B cell (primary cell): ENCODE data around the gene MICA. TPM values are rescaled to one million over a fixed set of nuclear protein-coding genes. Genes with fewer than 3 reads are reported as not detected.

ENCODE experiments used
- ATAC-seq: fragments of 200-7000 bp; cut with Tn5 transposase; one replicate; pipeline ENCODE4 v1.10.0; 2021; ENCODE audit warnings: low read depth, mild to moderate bottlenecking, moderate number of reproducible peaks, moderate library complexity
- CTCF ChIA-PET: fragments of 350-600 bp; sonication (Branson Sonifier 250); formaldehyde crosslinking; loops from one replicate; lab custom pipeline; 2021; ENCODE audit warnings: antibody characterized with exemption, inconsistent platforms; lab: Charles Lee
- POLR2A ChIA-PET: fragments of 350-600 bp; sonication (Branson Sonifier 250); formaldehyde crosslinking; loops from one replicate; lab custom pipeline; 2021; ENCODE audit warnings: antibody characterized with exemption; lab: Charles Lee
- DNase-seq: peaks from one replicate; pipeline ENCODE4 v3.0.0; 2013
- H2AFZ ChIP-seq: 2 replicates; pipeline ENCODE4 v1.6.1; 2012; ENCODE audit warnings: mild to moderate bottlenecking, low read depth, low read length; ENCODE audit not compliant: insufficient read depth, poor library complexity, severe bottlenecking
- H3K27ac ChIP-seq, 2 donors: 1 replicate in 1 of 2; 2 replicates in 1 of 2; pipeline ENCODE4 v1.5.1; 2012 to 2013; ENCODE audit warnings: low read length in 2 of 2, mild to moderate bottlenecking in 2 of 2, moderate library complexity in 1 of 2
- H3K27me3 ChIP-seq, 4 experiments: fragments of 200-600 bp in 1 of 4; sonication (generic) in 1 of 4; replicated peaks in 1 of 4; 1 replicate in 2 of 4; 2 replicates in 2 of 4; pipeline versions ENCODE4 v1.6.1 to v1.7.0; 2013 to 2016; ENCODE audit warnings: low read length in 3 of 4, mild to moderate bottlenecking in 2 of 4, mixed read lengths in 1 of 4, moderate library complexity in 1 of 4; ENCODE audit not compliant: insufficient read depth in 4 of 4, control insufficient read depth in 3 of 4; ENCODE audit errors: control extremely low read depth in 1 of 4
- H3K36me3 ChIP-seq, 2 experiments: replicated peaks in 1 of 2; 1 replicate in 1 of 2; 2 replicates in 1 of 2; pipeline versions ENCODE4 v1.6.1 to v1.7.1; 2013; ENCODE audit warnings: low read length in 1 of 2; ENCODE audit not compliant: insufficient read depth in 2 of 2, control insufficient read depth in 1 of 2; ENCODE audit errors: control extremely low read depth in 1 of 2, extremely low read depth in 1 of 2
- H3K4me1 ChIP-seq, 2 donors: fragments of 200-600 bp in 1 of 2; sonication (generic) in 1 of 2; 1 replicate in 1 of 2; 2 replicates in 1 of 2; pipeline versions ENCODE4 v1.5.1 to v1.6.1; 2013 to 2017; ENCODE audit warnings: low read length in 2 of 2; ENCODE audit not compliant: control insufficient read depth in 2 of 2, insufficient read depth in 2 of 2
- H3K4me2 ChIP-seq: replicated peaks from 2 replicates; pipeline ENCODE3; 2012; ENCODE audit warnings: mild to moderate bottlenecking, low read depth, low read length; ENCODE audit not compliant: poor library complexity, severe bottlenecking
- H3K4me3 ChIP-seq, 5 experiments: fragments of 200-600 bp in 1 of 5; sonication (generic) in 1 of 5; 1 replicate in 3 of 5; 2 replicates in 2 of 5; pipeline versions ENCODE4 v1.5.1 to v1.7.0; 2011 to 2016; ENCODE audit warnings: low read length in 4 of 5, mild to moderate bottlenecking in 4 of 5, low read depth in 2 of 5, control low read depth in 1 of 5, moderate library complexity in 1 of 5; ENCODE audit not compliant: insufficient read depth in 1 of 5; ENCODE audit errors: control extremely low read depth in 1 of 5, extremely low read depth in 1 of 5
- H3K79me2 ChIP-seq: fragments of 200-600 bp; sonication (generic); one replicate; pipeline ENCODE4 v1.6.0; 2016; ENCODE audit warnings: low read length; ENCODE audit not compliant: control insufficient read depth, insufficient read depth
- H3K9ac ChIP-seq: fragments of 200-600 bp; sonication (generic); 2 replicates; pipeline ENCODE4 v1.6.1; 2017; ENCODE audit warnings: mild to moderate bottlenecking, low read length, moderate library complexity
- H3K9me3 ChIP-seq, 3 donors: one replicate each; pipeline versions ENCODE4 v1.6.1 to v1.7.1; 2013; ENCODE audit warnings: low read length in 2 of 3; ENCODE audit not compliant: control insufficient read depth in 2 of 3, insufficient read depth in 1 of 3; ENCODE audit errors: control extremely low read depth in 1 of 3
- H4K20me1 ChIP-seq: 2 replicates; pipeline ENCODE4 v1.6.0; 2012; ENCODE audit warnings: mild to moderate bottlenecking, low read length; ENCODE audit not compliant: insufficient read depth, control insufficient read depth, poor library complexity, severe bottlenecking
- H3K27ac Mint-ChIP-seq: one replicate; pipeline ENCODE4 v1.8.0; 2021; ENCODE audit warnings: mixed read lengths
- H3K27me3 Mint-ChIP-seq: one replicate; pipeline ENCODE4 v1.8.0; 2021; ENCODE audit warnings: mixed read lengths
- H3K4me1 Mint-ChIP-seq: one replicate; pipeline ENCODE4 v1.8.0; 2021; ENCODE audit warnings: mixed read lengths
- H3K4me3 Mint-ChIP-seq: one replicate; pipeline ENCODE4 v1.8.0; 2021; ENCODE audit warnings: mixed read lengths
- H3K9me3 Mint-ChIP-seq: one replicate; pipeline ENCODE4 v1.8.0; 2022; ENCODE audit warnings: mixed read lengths; ENCODE audit not compliant: insufficient read depth
- CTCF ChIP-seq: fragments of 200-600 bp; IDR thresholded peaks from one replicate; pipeline ENCODE4 v1.8.0; 2022; ENCODE audit warnings: antibody characterized with exemption, mild to moderate bottlenecking
- EZH2 ChIP-seq: IDR thresholded peaks from 2 replicates; pipeline ENCODE4 v1.6.1; 2012; ENCODE audit warnings: borderline replicate concordance, low read depth, mild to moderate bottlenecking, moderate library complexity, low read length; ENCODE audit not compliant: insufficient read depth, poor library complexity, severe bottlenecking
- WGBS: methylation state at CpG from one replicate; pipeline ENCODE4 v1.1.5; 2013; ENCODE audit warnings: missing lambda C conversion rate; ENCODE audit not compliant: insufficient coverage; 5-methylcytosine and 5-hydroxymethylcytosine counted together
- intact Hi-C: fragments of 100-400 bp; cut with micrococcal nuclease; formaldehyde crosslinking; loops from one replicate; pipeline ENCODE4 v1.10.0; 2022
- polyA plus RNA-seq: library from polyadenylated mRNA; depleted of rRNA; stranded (reverse); fragments of >200 nt; gene quantifications from 2 replicates; pipeline ENCODE4 v1.2.3, GENCODE V29; 2012
- total RNA-seq, 2 donors: library from RNA; stranded (reverse); fragments of 120-200 nt in 1 of 2; gene quantifications; 1 replicate in 1 of 2; 2 replicates in 1 of 2; pipeline versions ENCODE4 v1.2.3 to v1.2.4, GENCODE V29; 2013 to 2022

MICA gene
- total and polyA plus RNA-seq, 2 donors (not counting 1 experiment from before 2014, with no cell fraction given): 13.9 to 28.5 TPM

GRCh38 chr6:31394381-31394780 is 9.0 kb upstream of the MICA start:
- H3K27me3 ChIP-seq: no peaks in the 10 kb centered on the region
- H2AFZ ChIP-seq: no peak overlapping the region
- peaks cover 10% of the 10 kb centered on the region for H4K20me1 ChIP-seq
- intact Hi-C loops: no loop called here
- WGBS: no CpG with 5 or more reads among the region's 4 CpGs
- no peaks in the 10 kb centered on the region for H3K27me3 Mint-ChIP-seq
- H3K9me3 ChIP-seq: no peaks in the 10 kb centered on the region
- H3K36me3 ChIP-seq: peaks cover 0 to 15% of the 10 kb centered on the region in 2 experiments
- no peak for ATAC-seq
- H3K9me3 Mint-ChIP-seq: no peaks in the 10 kb centered on the region
- H3K79me2 ChIP-seq: peaks cover 18% of the 10 kb centered on the region
- peaks cover 13% of the 10 kb centered on the region for H3K4me1 Mint-ChIP-seq
- H3K27ac ChIP-seq: no peak overlapping the region
- no peak overlapping the region for H3K4me3 Mint-ChIP-seq
- no peak overlapping the region for H3K27ac Mint-ChIP-seq
- ChIA-PET CTCF (interaction anchor here (0.8 to 1.5 kb wide), 4 partner anchors 28 to 48 kb away, joined by 4 to 10 read pairs (median 6); no protein-coding TSS in a partner anchor), POLR2A (interaction anchor here (0.8 kb wide), 1 partner anchor 197 kb away, joined by 3 read pairs; no protein-coding TSS in a partner anchor)
- H3K9ac ChIP-seq: no peak overlapping the region
- no peak for TF ChIP-seq CTCF
- TF ChIP-seq EZH2: no peak
- peaks cover 0 to 13% of the 10 kb centered on the region in 2 donors for H3K4me1 ChIP-seq
- H3K4me2 ChIP-seq: no peak overlapping the region
- DNase-seq: no peak
- no peak overlapping the region for H3K4me3 ChIP-seq

- no peaks in the 10 kb centered on the region for H3K9me3 ChIP-seq
- intact Hi-C loops: loop anchor here (2.0 kb wide), 1 partner anchor 95 kb away; no protein-coding TSS in a partner anchor
- CTCF ChIA-PET: interaction anchor here (1.5 to 5.7 kb wide), 2 partner anchors 46 kb away, joined by 7 to 78 read pairs; no protein-coding TSS in a partner anchor
- TF ChIP-seq EZH2 (no peak), CTCF (no peak)
- no peak overlapping the region for H3K27ac ChIP-seq
- no peak overlapping the region for H3K4me3 ChIP-seq
- no peak for DNase-seq
- H3K36me3 ChIP-seq: peaks cover 0 to 15% of the 10 kb centered on the region in 2 experiments
- H3K27me3 ChIP-seq: no peaks in the 10 kb centered on the region
- POLR2A ChIA-PET: interaction anchor here (0.7 kb wide), 1 partner anchor 257 kb away, joined by 12 read pairs; the partner anchor contains the start of gene PSORS1C2
- H3K27me3 Mint-ChIP-seq: no peaks in the 10 kb centered on the region
- no peak overlapping the region for H3K27ac Mint-ChIP-seq
- peaks cover 32% of the 10 kb centered on the region for H3K79me2 ChIP-seq
- H3K4me2 ChIP-seq: no peak overlapping the region
- peaks cover 18% of the 10 kb centered on the region for H3K4me1 Mint-ChIP-seq
- ATAC-seq: no peak
- H2AFZ ChIP-seq: no peak overlapping the region
- H3K9me3 Mint-ChIP-seq: no peaks in the 10 kb centered on the region
- H3K9ac ChIP-seq: no peak overlapping the region
- 87% methylated on average over 6 of the region's 7 CpGs for whole genome bisulfite sequencing
- H3K4me3 Mint-ChIP-seq: no peak overlapping the region
- peaks cover 10% of the 10 kb centered on the region for H4K20me1 ChIP-seq
- H3K4me1 ChIP-seq: peaks cover under 1 to 18% of the 10 kb centered on the region in 2 donors
These were observed 7.6 kb upstream of the MICA start for GRCh38 chr6:31395832-31396231.
